ENCODE measurements around the gene MMP25. TPM values are rescaled to one million over a fixed set of nuclear protein-coding genes. Genes with fewer than 3 reads are reported as not detected.
"Not testable (repeated sequence)": the region's sequence is repeated elsewhere in the genome, so short reads cannot be mapped to it uniquely, and the experiment has no call there.

The MMP25 gene
- total RNA-seq, 1 experiment from 2014 or later, result 0.51 TPM

GRCh38 chr16:3074860-3075522 lies 28.6 kb downstream of the MMP25 start:
- intact Hi-C loops (cut with micrococcal nuclease), result no loop called here
- TF ChIP-seq EZH2 (IDR thresholded peaks at IDR 0.05; ENCODE audit: low read length, unreplicated experiment) (no peak), EZH2phosphoT487 (IDR thresholded peaks at IDR 0.05; ENCODE audit: borderline replicate concordance, low read length) (no peak), CTCF (conservative IDR thresholded peaks at IDR 0.05; ENCODE audit: low read depth, low read length) (no peak)
- ChIA-PET CTCF (no interaction called here), POLR2A (ENCODE audit: unreplicated experiment) (interaction anchor here (0.6 kb wide), 1 partner anchor 27 kb away, joined by 17 read pairs; no protein-coding TSS in a partner anchor)
- no peak overlapping the region for H3K9ac ChIP-seq (ENCODE audit: low read length)
- H4K20me1 ChIP-seq (ENCODE audit: low read length), result no peaks in the 10 kb centered on the region
- no peak overlapping the region for H2AFZ ChIP-seq (ENCODE audit: low read length)
- H3K4me3 ChIP-seq (ENCODE audit: low read length), result no peak overlapping the region
- H3K4me1 ChIP-seq (ENCODE audit: insufficient read depth, low read length), result no peaks in the 10 kb centered on the region
- no peaks in the 10 kb centered on the region for H3K36me3 ChIP-seq (ENCODE audit: low read depth, low read length)
- H3K79me2 ChIP-seq (ENCODE audit: low read length), result no peaks in the 10 kb centered on the region
- ATAC-seq, result no peak
- H3K27ac ChIP-seq (ENCODE audit: low read length), result no peak overlapping the region
- H3F3A ChIP-seq (ENCODE audit: low read length, unreplicated experiment), result no peaks in the 10 kb centered on the region
- no peaks in the 10 kb centered on the region for H3K9me2 ChIP-seq (replicated peaks; ENCODE audit: low read length)
- no peaks in the 10 kb centered on the region for H3K27me3 ChIP-seq (ENCODE audit: low read length)
- no TSS peak for BruUV-seq (replicated peaks)
- DNase-seq, result no peak
- no peaks in the 10 kb centered on the region for H3K9me3 ChIP-seq (ENCODE audit: low read length)
- H3K4me2 ChIP-seq (ENCODE audit: low read length), result no peak overlapping the region

- Histone ChIP-seq H3K27ac (ENCODE audit: low read length) (no peak overlapping the region), H3K79me2 (ENCODE audit: low read length) (no peaks in the 10 kb centered on the region), H3K4me3 (ENCODE audit: low read length) (no peak overlapping the region), H3K27me3 (ENCODE audit: low read length) (no peaks in the 10 kb centered on the region), H2AFZ (ENCODE audit: low read length) (no peak overlapping the region), H4K20me1 (ENCODE audit: low read length) (no peaks in the 10 kb centered on the region), H3K9me2 (replicated peaks; ENCODE audit: low read length) (no peaks in the 10 kb centered on the region), H3K9ac (ENCODE audit: low read length) (no peak overlapping the region), H3K4me2 (ENCODE audit: low read length) (no peak overlapping the region), H3F3A (ENCODE audit: low read length, unreplicated experiment) (no peaks in the 10 kb centered on the region), H3K4me1 (ENCODE audit: insufficient read depth, low read length) (no peaks in the 10 kb centered on the region), H3K36me3 (ENCODE audit: low read depth, low read length) (no peaks in the 10 kb centered on the region), H3K9me3 (ENCODE audit: low read length) (no peaks in the 10 kb centered on the region)
- TF ChIP-seq EZH2phosphoT487 (IDR thresholded peaks at IDR 0.05; ENCODE audit: borderline replicate concordance, low read length) (no peak), EZH2 (IDR thresholded peaks at IDR 0.05; ENCODE audit: low read length, unreplicated experiment) (no peak), CTCF (conservative IDR thresholded peaks at IDR 0.05; ENCODE audit: low read depth, low read length) (no peak)
- no peak for ATAC-seq
- ChIA-PET CTCF (no interaction called here), POLR2A (ENCODE audit: unreplicated experiment) (interaction anchor here (0.6 kb wide), 1 partner anchor 28 kb away, joined by 17 read pairs; no protein-coding TSS in a partner anchor)
- intact Hi-C loops (cut with micrococcal nuclease), result no loop called here
- no peak for DNase-seq
- no TSS peak for BruUV-seq (replicated peaks)
These were observed 29.2 kb downstream of the MMP25 start for GRCh38 chr16:3075523-3075915.

GRCh38 chr16:3075946-3076345 lies 29.6 kb downstream of the MMP25 start:
- H3K4me2 ChIP-seq (ENCODE audit: low read length); BruUV-seq (replicated peaks); CTCF ChIA-PET; H3K9me3 ChIP-seq (ENCODE audit: low read length); H3K4me3 ChIP-seq (ENCODE audit: low read length); DNase-seq; H3K4me1 ChIP-seq (ENCODE audit: insufficient read depth, low read length); ATAC-seq; H3K9me2 ChIP-seq (replicated peaks; ENCODE audit: low read length); H2AFZ ChIP-seq (ENCODE audit: low read length); intact Hi-C loops (cut with micrococcal nuclease); H3K36me3 ChIP-seq (ENCODE audit: low read depth, low read length); H3F3A ChIP-seq (ENCODE audit: low read length, unreplicated experiment); H3K79me2 ChIP-seq (ENCODE audit: low read length); H3K27me3 ChIP-seq (ENCODE audit: low read length); H3K9ac ChIP-seq (ENCODE audit: low read length); H3K27ac ChIP-seq (ENCODE audit: low read length); H4K20me1 ChIP-seq (ENCODE audit: low read length): not testable (repeated sequence)
- POLR2A ChIA-PET (ENCODE audit: unreplicated experiment), result interaction anchor here (0.6 kb wide), 1 partner anchor 28 kb away, joined by 17 read pairs; no protein-coding TSS in a partner anchor

All from PC-3 (cell line).